Heart right ventricle (tissue), 16 donors: Measurements from ENCODE around the gene RBM17. TPM values are rescaled to one million over a fixed set of nuclear protein-coding genes. Genes with fewer than 3 reads are reported as not detected.

ENCODE experiments used
- ATAC-seq, 8 donors: fragments of 200-7000 bp; cut with Tn5 transposase; one replicate each; pipeline ENCODE4 v1.9.1; 2020; ENCODE audit warnings: mild to moderate bottlenecking in 8 of 8, moderate library complexity in 8 of 8, moderate number of reproducible peaks in 1 of 8
- DNase-seq, 2 donors: peaks; one replicate each; pipeline ENCODE4 v3.0.0-alpha.2; 2020
- H3K27ac ChIP-seq, 10 donors: fragments of 200-600 bp; sonication (generic) in 2 of 10; one replicate each; pipeline versions ENCODE4 v1.5.0 to v1.8.0; 2020 to 2022; ENCODE audit warnings: mild to moderate bottlenecking in 3 of 10
- H3K27me3 ChIP-seq, 7 donors: fragments of 200-600 bp; one replicate each; pipeline ENCODE4 v1.8.0; 2021 to 2022; ENCODE audit warnings: mild to moderate bottlenecking in 2 of 7
- H3K36me3 ChIP-seq, 9 donors: fragments of 200-600 bp; sonication (generic) in 1 of 9; one replicate each; pipeline versions ENCODE4 v1.5.0 to v1.8.0; 2020 to 2022; ENCODE audit warnings: mild to moderate bottlenecking in 2 of 9
- H3K4me1 ChIP-seq, 9 donors: fragments of 200-600 bp; sonication (generic) in 1 of 9; one replicate each; pipeline versions ENCODE4 v1.5.0 to v1.8.0; 2020 to 2022; ENCODE audit warnings: mild to moderate bottlenecking in 4 of 9
- H3K4me3 ChIP-seq, 10 donors: fragments of 200-600 bp; sonication (generic) in 2 of 10; one replicate each; pipeline versions ENCODE4 v1.5.0 to v1.8.0; 2020 to 2022; ENCODE audit warnings: mild to moderate bottlenecking in 7 of 10, moderate library complexity in 2 of 10
- H3K9me3 ChIP-seq, 11 donors: fragments of 200-600 bp in 10 of 11; sonication (generic) in 2 of 11; one replicate each; pipeline versions ENCODE4 v1.5.0 to v1.8.0; 2013 to 2022; ENCODE audit warnings: mild to moderate bottlenecking in 2 of 11, control low read depth in 1 of 11, moderate library complexity in 1 of 11
- CTCF ChIP-seq, 9 donors: fragments of 200-600 bp; sonication (generic) in 2 of 9; IDR thresholded peaks; one replicate each; pipeline versions ENCODE4 v1.5.0 to v1.8.0; 2021 to 2022; ENCODE audit warnings: antibody characterized with exemption in 9 of 9, mild to moderate bottlenecking in 5 of 9, moderate library complexity in 1 of 9
- WGBS, 2 donors: extraction: QIAGEN DNeasy Blood & Tissue Kit; methylation state at CpG; one replicate each; pipeline ENCODE4 v1.1.7; 2013; ENCODE audit warnings: inconsistent platforms in 1 of 2; 5-methylcytosine and 5-hydroxymethylcytosine counted together
- intact Hi-C, 10 donors: fragments of 100-400 bp; cut with DNase I; formaldehyde crosslinking; loops; one replicate each; pipeline versions ENCODE4 v1.11.1 to v1.14.2; 2022
- polyA plus RNA-seq, 2 donors: library from polyadenylated mRNA; stranded (reverse); fragments of 200-250 nt; gene quantifications; one replicate each; pipeline ENCODE4 v1.2.3, GENCODE V29; 2013
- total RNA-seq, 10 donors: library from RNA; stranded (reverse); fragmentation: NEBNext Ultra II Directional in 3 of 10; extraction: Animal tissue kit (Norgen Biotek cat#: 25700) in 3 of 10; gene quantifications; one replicate each; pipeline versions ENCODE4 v1.2.1 to v1.2.4, GENCODE V29; 2021 to 2023
- donor health status: Arrhythmogenic right ventricular cardiomyopathy.
- donor health status: ischemic (EF 13 %, LVEDD 7.1; RV severe dilation, severe dysfunction).
- donor health status: healthy with polysubstance abuse.
- donor health status: DM: no; HTN: yes; CAD: no.
- donor health status: DM: no; HTN: no; CAD: no.
- donor health status: ischemic (EF 25% LVEDD 6.9; RV normal size, moderate dysfunction).
- donor health status: ischemic (EF 25% LVEDD 5.7; RV mildly dilated, moderate dysfunction).
- donor health status: healthy.
- donor health status: DM: yes; HTN: yes; CAD: no.
- donor health status: Ischemic cardiomyopathy.
- donor health status: ischemic (EF 35%, LVEDD 5.7; RV mildly dilated, moderate dysfunction).
- donor health status: nonischemic (EF 11% LVEDD 7.7; RV severe dilation, severe dysfunction).
- donor health status: DM: yes; HTN: yes; CAD: no.
- donor health status: PGD.
- donor health status: ischemic (EF 29% LVEDD 5.4; RV normal size, mild dysfunction).
- donor health status: nonischemic (EF 23%, LVEDD 6.1; RV moderate dilation, normal function).

The RBM17 gene
- total and polyA plus RNA-seq, 12 donors: 53.4 to 100 (median 64.0) TPM

- Histone ChIP-seq H3K4me3 (no peak overlapping the region), H3K36me3 (no peaks in the 10 kb centered on the region), H3K4me1 (peaks cover 0 to 50% (median 21%) of the 10 kb centered on the region in 9 donors), H3K27ac (no peak overlapping the region), H3K9me3 (no peaks in the 10 kb centered on the region), H3K27me3 (no peaks in the 10 kb centered on the region)
- no peak for DNase-seq
- no peak for TF ChIP-seq CTCF (IDR thresholded peaks at IDR 0.05)
- 93 to 97% methylated on average over 3 of the region's 3 CpGs for WGBS, 2 donors
- no peak for ATAC-seq
- intact Hi-C loops: no loop called here
Observed at GRCh38 chr10:6058682-6059475, 30.0 kb upstream of the RBM17 start.

DNA sequence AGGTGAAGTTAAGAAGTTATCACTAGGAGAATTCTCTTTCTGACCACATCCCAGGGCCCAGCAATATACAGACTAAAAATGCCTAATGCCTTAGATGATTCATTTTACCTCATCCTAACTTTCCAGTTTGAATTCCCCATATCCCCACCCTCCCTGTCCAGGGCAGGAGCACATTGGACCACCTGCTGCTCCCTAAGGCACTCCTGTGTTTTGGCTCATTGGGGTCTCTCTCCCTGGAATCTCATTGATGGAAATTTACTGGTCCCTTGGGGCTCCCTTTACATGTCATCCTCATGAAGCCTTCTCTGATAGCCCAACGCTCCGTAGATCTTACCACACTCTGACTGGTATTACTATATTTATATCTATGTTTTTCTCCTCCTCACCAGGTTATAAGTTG, 29.3 kb upstream of the RBM17 start:
- Histone ChIP-seq H3K36me3 (no peaks in the 10 kb centered on the region), H3K27ac (no peak overlapping the region), H3K4me3 (peak overlapping the region in 1 of 10 donors; percentile 51), H3K27me3 (no peaks in the 10 kb centered on the region), H3K9me3 (no peaks in the 10 kb centered on the region), H3K4me1 (peaks cover 0 to 44% (median 16%) of the 10 kb centered on the region in 9 donors)
- ATAC-seq: no peak
- WGBS, 2 donors: 83 to 85% methylated on average over 2 of the region's 2 CpGs
- TF ChIP-seq CTCF (IDR thresholded peaks at IDR 0.05): no peak
- intact Hi-C loops: no loop called here
- no peak for DNase-seq

DNA sequence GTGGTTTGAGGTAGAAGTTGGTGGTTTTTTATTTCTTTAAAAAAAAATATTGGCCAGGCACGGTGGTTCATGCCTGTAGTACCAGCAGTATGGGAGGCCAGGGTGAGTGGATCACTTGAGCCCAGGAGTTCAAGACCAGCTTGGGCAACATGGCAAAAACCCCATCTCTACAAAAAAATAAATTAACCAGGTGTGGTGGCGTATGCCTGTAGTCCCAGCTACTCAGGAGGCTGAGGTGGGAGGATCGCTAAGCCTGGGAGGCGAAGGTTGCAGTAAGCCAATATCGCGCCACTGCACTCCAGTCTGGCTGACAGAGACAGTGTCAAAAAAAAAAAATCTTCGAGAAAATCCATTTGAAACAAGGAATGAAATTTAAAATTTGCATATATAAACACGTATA, 27.8 kb upstream of the RBM17 start:
- Histone ChIP-seq H3K4me1 (peaks cover 0 to 54% (median 25%) of the 10 kb centered on the region in 9 donors), H3K9me3 (no peaks in the 10 kb centered on the region), H3K4me3 (peak overlapping the region in 2 of 10 donors; percentile 15 to 51), H3K27me3 (no peaks in the 10 kb centered on the region), H3K36me3 (no peaks in the 10 kb centered on the region), H3K27ac (peak overlapping the region in 1 of 10 donors; percentile 76)
- DNase-seq (no peak), ATAC-seq (no peak)
- 91 to 94% methylated on average over 8 of the region's 8 CpGs for WGBS, 2 donors
- intact Hi-C loops: no loop called here
- TF ChIP-seq CTCF (IDR thresholded peaks at IDR 0.05): no peak

GRCh38 chr10:6062101-6062771, 26.6 kb upstream of the RBM17 start, which contains the start of gene IL2RA:
IL2RA (minus strand) TSS chr10:6062367; CDS start chr10:6062151, 216 bp downstream.
- 84% methylated on average over 18 of the region's 18 CpGs for WGBS, 2 donors
- peak within 1 kb of the TSS in 5 of 10 donors; percentile 2 to 51 (median 19) for H3K4me3 ChIP-seq
- DNase-seq: no peak

More at GRCh38 chr10:6062101-6062771, 26.6 kb upstream of the RBM17 start, which contains the start of gene IL2RA:
- intact Hi-C loops: no loop called here
- ATAC-seq: peak in 2 of 8 donors; percentile 22
- no peak for TF ChIP-seq CTCF (IDR thresholded peaks at IDR 0.05)
- peaks cover 0 to 59% (median 20%) of the 10 kb centered on the region in 9 donors for H3K4me1 ChIP-seq
- H3K36me3 ChIP-seq: no peaks in the 10 kb centered on the region
- no peaks in the 10 kb centered on the region for H3K9me3 ChIP-seq
- H3K27me3 ChIP-seq: no peaks in the 10 kb centered on the region
- peak within 1 kb of the TSS in 1 of 10 donors; percentile 76 for H3K27ac ChIP-seq
